ENCODE measurements around the gene AGFG2. TPM values are rescaled to one million over a fixed set of nuclear protein-coding genes. Genes with fewer than 3 reads are reported as not detected.

AGFG2 gene
- total RNA-seq, 1 donor from 2014 or later: 112 TPM

DNA sequence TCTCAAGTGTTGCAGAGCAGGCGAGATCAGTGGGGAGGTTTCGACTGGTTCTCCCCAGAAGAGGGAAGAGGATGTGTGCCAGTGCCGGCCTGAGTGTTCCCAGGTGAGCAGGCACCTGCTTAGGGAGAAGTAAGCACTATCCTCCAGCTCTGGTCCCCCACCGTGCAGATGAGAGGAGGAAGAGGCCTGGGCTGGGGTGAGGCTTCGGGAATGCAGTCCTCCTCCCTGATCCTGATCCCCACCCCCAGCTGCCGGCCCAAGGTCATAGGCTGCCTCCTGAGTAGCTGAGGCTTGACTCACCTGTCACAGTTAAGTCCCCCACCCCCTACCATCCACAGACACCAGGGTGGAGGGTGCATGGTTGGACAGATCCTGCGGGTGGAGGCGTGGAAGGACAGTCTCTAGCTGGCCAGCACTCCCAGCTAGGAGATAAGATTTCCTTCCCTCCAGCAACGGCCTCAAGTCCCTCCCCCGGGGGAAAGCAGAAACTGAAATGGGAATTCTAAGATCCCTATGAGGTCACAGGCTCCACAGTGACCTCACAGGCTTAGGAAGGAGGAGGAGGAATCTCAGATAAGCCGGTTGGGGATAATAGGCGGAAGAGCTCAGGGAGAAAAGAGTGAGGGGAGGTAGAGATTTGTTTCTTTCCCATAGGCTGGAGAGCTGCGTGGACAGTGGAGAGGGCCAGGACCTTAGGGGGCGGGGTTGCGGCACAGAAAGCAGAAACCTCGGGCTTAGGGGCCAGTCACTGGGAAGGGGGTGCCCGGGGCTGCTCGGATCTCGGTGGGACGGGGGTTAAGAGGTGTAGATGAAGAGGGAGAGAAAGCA, 45.9 kb downstream of the AGFG2 start:
- H3K9me3 Mint-ChIP-seq: no peaks in the 10 kb centered on the region
- no peaks in the 10 kb centered on the region for H3K27me3 Mint-ChIP-seq
- intact Hi-C loops (cut with micrococcal nuclease): loop anchor here (5.0 to 10.0 kb wide), 3 partner anchors 107 to 460 kb away; partner anchors contain the start of genes GIGYF1, MBLAC1 and SLC12A9
- H3K4me1 Mint-ChIP-seq: peaks cover 30% of the 10 kb centered on the region
- H3K4me3 Mint-ChIP-seq: peak overlapping the region; percentile 91
- peak; percentile 71 for DNase-seq
- peaks cover 3% of the 10 kb centered on the region for H3K36me3 Mint-ChIP-seq (ENCODE audit: low read depth)
- H3K27ac Mint-ChIP-seq: peak overlapping the region; percentile 96

DNA sequence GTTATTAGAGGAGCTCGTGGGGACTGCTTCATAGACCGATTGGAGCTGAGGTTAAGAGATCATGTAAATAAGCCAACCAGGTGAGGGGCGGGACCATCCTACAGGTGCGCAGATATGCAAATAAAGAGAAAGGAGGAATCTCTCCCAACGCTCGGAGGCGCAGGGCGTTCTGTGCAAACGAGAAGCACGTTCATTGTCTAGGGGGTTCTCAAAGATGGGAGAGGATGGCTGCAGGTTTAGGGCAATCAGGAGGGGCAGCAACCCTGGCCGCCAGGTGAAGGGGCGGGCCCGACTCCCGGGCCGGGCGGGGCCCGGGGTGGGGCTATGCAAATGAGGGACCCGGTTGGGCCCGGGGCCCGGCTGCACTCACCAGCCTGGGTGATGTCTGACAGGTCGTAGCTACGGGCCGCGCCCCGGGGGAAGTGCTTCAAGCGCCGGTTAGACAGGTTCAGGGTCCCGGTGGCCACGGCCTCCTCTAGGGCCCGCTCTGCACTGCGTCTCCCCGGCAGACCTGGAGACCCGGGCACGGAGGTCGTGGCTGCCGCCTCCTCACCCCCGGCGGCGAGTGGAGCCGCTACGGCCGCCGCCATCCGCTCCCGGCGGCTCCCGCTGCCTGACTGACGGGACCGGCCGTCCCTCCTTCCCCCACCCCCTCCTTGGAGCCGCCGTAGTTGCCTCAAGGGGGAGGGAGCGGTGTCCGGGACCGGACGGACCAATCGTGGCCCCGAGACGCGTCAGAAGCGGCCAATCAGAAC, 46.7 kb downstream of the AGFG2 start, which contains the start of gene LRCH4:
LRCH4 (minus strand) TSS at position 619 of the 755 bp plus-strand sequence; CDS start at position 590, 29 bp downstream.
- Mint-ChIP-seq H3K27me3 (peaks cover 6% of the 10 kb centered on the region), H3K4me1 (peaks cover 30% of the 10 kb centered on the region), H3K36me3 (ENCODE audit: low read depth) (peaks cover 3% of the 10 kb centered on the region), H3K4me3 (peak within 1 kb of the TSS; percentile 91), H3K27ac (peak within 1 kb of the TSS; percentile 96), H3K9me3 (no peaks in the 10 kb centered on the region)
- intact Hi-C loops (cut with micrococcal nuclease): loop anchor here (1.0 to 10.0 kb wide), 12 partner anchors 20 to 461 kb away; partner anchors contain the start of genes AGFG2, GIGYF1, GNB2 and MBLAC1
- peak; percentile 92 for DNase-seq

DNA sequence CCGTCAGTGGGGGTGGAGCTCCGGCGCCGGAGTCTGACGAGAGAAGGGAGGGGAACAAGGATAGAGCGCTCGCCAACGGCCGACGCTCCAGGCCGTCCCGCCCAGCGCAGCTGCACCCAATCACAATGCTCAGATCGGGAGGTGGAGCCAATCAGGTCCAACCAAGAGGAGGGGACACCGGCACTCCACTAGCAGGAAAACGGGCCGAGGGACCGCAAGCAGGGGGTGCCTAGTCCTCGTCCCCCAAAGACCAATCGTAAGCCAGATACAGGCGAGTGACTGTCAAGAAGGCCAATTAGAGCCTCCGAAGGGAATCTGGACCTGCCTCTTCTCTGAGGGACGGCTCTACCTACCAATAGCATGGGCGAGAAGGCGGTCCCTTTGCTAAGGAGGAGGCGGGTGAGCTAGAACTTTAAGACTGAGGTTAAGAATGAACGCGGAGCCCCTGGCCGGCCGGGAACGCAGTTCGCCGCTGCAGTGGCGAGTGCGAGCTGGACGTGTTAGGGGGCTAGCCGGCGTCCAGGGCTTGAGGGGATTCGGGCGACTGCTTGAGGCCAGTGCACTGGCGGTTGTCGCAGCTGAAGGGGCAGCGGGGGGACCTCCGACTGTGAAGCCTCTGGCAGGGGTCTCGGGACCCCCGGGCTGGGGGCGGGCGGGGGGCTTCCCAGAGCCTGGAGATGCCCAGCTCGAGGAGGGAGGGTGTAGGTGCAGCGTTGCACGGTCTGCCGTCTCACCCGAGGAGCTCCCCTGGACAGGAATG, 47.4 kb downstream of the AGFG2 start, which contains the start of gene FBXO24:
FBXO24 (plus strand) TSS at position 63 of the 760 bp plus-strand sequence; CDS start at position 361, 298 bp downstream.
- intact Hi-C loops (cut with micrococcal nuclease): loop anchor here (1.0 to 10.0 kb wide), 12 partner anchors 19 to 462 kb away; partner anchors contain the start of genes AGFG2, GIGYF1, GNB2 and MBLAC1
- H3K27ac Mint-ChIP-seq: peak within 1 kb of the TSS; percentile 96
- peaks cover 6% of the 10 kb centered on the region for H3K27me3 Mint-ChIP-seq
- peak; percentile 100 for DNase-seq
- peaks cover 30% of the 10 kb centered on the region for H3K4me1 Mint-ChIP-seq
- H3K9me3 Mint-ChIP-seq: no peaks in the 10 kb centered on the region
- peak within 1 kb of the TSS; percentile 91 for H3K4me3 Mint-ChIP-seq
- H3K36me3 Mint-ChIP-seq (ENCODE audit: low read depth): peaks cover 3% of the 10 kb centered on the region

- H3K36me3 Mint-ChIP-seq (ENCODE audit: low read depth): peaks cover 4% of the 10 kb centered on the region
- peaks cover 6% of the 10 kb centered on the region for H3K27me3 Mint-ChIP-seq
- no peak overlapping the region for H3K27ac Mint-ChIP-seq
- no peaks in the 10 kb centered on the region for H3K9me3 Mint-ChIP-seq
- H3K4me3 Mint-ChIP-seq: peak overlapping the region; percentile 55
- no peak for DNase-seq
- H3K4me1 Mint-ChIP-seq: peaks cover 23% of the 10 kb centered on the region
- intact Hi-C loops (cut with micrococcal nuclease): loop anchor here (5.0 to 10.0 kb wide), 3 partner anchors 104 to 464 kb away; partner anchors contain the start of genes GIGYF1, MBLAC1 and SLC12A9
Observed at GRCh38 chr7:100588438-100588837, 49.4 kb downstream of the AGFG2 start.

DNA sequence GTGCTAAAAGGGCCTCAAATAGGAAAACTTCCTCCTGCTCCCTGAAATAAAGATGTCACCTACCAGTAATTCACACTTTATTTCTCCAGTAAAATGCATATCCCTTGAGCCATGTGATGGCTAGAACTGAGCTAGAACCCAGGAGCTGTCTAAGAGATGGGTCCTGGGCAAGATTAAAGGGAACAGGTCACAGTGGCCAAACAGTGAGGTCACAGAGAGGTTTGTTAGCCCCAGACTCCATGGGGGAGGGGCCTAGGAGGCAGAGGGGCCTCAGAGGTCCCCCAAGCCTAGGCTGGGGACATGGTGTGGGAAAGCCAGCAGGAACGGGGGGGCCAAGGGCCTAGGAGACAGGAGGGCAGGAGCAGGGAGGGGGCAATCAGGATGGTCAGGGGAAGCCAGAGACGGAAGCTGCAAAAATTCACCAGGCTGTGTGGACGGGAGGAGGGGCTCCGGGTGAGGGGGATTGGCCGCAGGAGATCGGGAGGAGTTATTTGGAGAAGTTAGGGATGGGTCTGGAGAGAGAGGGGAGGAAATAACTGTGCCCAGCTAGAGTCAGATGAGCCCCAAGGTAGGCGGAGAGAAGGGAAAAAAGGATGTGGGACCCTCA, 50.4 kb downstream of the AGFG2 start:
- no peak overlapping the region for H3K27ac Mint-ChIP-seq
- H3K27me3 Mint-ChIP-seq: peaks cover 6% of the 10 kb centered on the region
- intact Hi-C loops (cut with micrococcal nuclease): loop anchor here (5.0 to 10.0 kb wide), 3 partner anchors 103 to 465 kb away; partner anchors contain the start of genes GIGYF1, MBLAC1 and SLC12A9
- DNase-seq: no peak
- H3K36me3 Mint-ChIP-seq (ENCODE audit: low read depth): peaks cover 4% of the 10 kb centered on the region
- no peak overlapping the region for H3K4me3 Mint-ChIP-seq
- H3K9me3 Mint-ChIP-seq: no peaks in the 10 kb centered on the region
- peaks cover 15% of the 10 kb centered on the region for H3K4me1 Mint-ChIP-seq

- no peak overlapping the region for H3K4me3 Mint-ChIP-seq
- peaks cover 9% of the 10 kb centered on the region for H3K4me1 Mint-ChIP-seq
- no peak for DNase-seq
- H3K27ac Mint-ChIP-seq: no peak overlapping the region
- intact Hi-C loops (cut with micrococcal nuclease): no loop called here
- no peaks in the 10 kb centered on the region for H3K9me3 Mint-ChIP-seq
- H3K27me3 Mint-ChIP-seq: peaks cover 6% of the 10 kb centered on the region
- H3K36me3 Mint-ChIP-seq (ENCODE audit: low read depth): peaks cover 4% of the 10 kb centered on the region
Observed at GRCh38 chr7:100590077-100590737, 51.2 kb downstream of the AGFG2 start.

GRCh38 chr7:100591596-100591995, 52.6 kb downstream of the AGFG2 start:
- no peak overlapping the region for H3K4me3 Mint-ChIP-seq
- H3K27ac Mint-ChIP-seq: no peak overlapping the region

DNA sequence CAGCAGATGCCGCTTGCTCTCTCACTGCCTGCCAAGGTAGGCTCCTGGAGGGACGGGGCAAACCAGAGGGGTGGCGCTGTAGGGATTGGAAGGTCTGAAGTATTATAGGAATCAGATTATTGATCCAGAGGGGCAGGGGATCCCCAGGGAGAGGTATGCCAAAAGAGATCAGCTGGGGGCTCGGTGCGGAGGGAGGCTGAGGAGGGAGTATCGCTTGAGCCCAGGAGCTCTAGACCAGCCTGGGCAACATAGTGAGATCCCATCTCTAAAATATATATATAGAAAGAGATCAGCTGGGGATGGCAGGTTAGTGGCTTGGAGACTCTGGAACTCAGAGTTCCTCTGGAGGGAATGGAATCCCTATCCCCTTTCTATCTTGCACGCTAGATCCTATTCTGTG, 56.2 kb downstream of the AGFG2 start:
- no peaks in the 10 kb centered on the region for H3K9me3 Mint-ChIP-seq
- H3K4me3 Mint-ChIP-seq: no peak overlapping the region
- DNase-seq: no peak
- peaks cover 2% of the 10 kb centered on the region for H3K36me3 Mint-ChIP-seq (ENCODE audit: low read depth)
- peaks cover 4% of the 10 kb centered on the region for H3K27me3 Mint-ChIP-seq
- no peak overlapping the region for H3K27ac Mint-ChIP-seq
- intact Hi-C loops (cut with micrococcal nuclease): no loop called here
- H3K4me1 Mint-ChIP-seq: peaks cover 3% of the 10 kb centered on the region

More at GRCh38 chr7:100591596-100591995, 52.6 kb downstream of the AGFG2 start:
- peaks cover 6% of the 10 kb centered on the region for H3K27me3 Mint-ChIP-seq
- no peak for DNase-seq
- H3K4me1 Mint-ChIP-seq: peaks cover 4% of the 10 kb centered on the region
- intact Hi-C loops (cut with micrococcal nuclease): no loop called here
- peaks cover 2% of the 10 kb centered on the region for H3K36me3 Mint-ChIP-seq (ENCODE audit: low read depth)
- H3K9me3 Mint-ChIP-seq: no peaks in the 10 kb centered on the region

DNA sequence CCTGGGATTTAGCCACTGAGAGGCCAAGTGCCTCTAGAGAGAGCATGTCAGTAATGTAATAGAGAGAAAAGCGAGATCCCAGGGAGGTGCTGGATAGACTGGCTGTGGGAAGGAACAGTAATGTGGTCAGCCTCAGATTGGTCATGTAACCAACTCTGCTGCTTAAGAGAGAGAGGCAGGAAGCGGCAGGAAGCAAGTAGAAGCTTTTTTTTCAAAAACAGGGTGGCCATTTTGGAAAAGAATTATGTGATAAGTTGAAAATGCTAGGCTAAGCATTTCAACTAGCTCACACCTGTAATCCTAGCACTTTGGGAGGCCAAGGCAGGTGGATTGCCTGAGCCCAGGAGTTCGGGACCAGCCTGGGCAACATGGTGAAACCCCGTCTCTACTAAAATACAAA, 59.4 kb downstream of the AGFG2 start:
- Mint-ChIP-seq H3K9me3 (no peaks in the 10 kb centered on the region), H3K4me3 (no peak overlapping the region), H3K27ac (no peak overlapping the region), H3K36me3 (ENCODE audit: low read depth) (no peaks in the 10 kb centered on the region), H3K4me1 (peaks cover 3% of the 10 kb centered on the region), H3K27me3 (no peaks in the 10 kb centered on the region)
- intact Hi-C loops (cut with micrococcal nuclease): no loop called here
- DNase-seq: no peak

DNA sequence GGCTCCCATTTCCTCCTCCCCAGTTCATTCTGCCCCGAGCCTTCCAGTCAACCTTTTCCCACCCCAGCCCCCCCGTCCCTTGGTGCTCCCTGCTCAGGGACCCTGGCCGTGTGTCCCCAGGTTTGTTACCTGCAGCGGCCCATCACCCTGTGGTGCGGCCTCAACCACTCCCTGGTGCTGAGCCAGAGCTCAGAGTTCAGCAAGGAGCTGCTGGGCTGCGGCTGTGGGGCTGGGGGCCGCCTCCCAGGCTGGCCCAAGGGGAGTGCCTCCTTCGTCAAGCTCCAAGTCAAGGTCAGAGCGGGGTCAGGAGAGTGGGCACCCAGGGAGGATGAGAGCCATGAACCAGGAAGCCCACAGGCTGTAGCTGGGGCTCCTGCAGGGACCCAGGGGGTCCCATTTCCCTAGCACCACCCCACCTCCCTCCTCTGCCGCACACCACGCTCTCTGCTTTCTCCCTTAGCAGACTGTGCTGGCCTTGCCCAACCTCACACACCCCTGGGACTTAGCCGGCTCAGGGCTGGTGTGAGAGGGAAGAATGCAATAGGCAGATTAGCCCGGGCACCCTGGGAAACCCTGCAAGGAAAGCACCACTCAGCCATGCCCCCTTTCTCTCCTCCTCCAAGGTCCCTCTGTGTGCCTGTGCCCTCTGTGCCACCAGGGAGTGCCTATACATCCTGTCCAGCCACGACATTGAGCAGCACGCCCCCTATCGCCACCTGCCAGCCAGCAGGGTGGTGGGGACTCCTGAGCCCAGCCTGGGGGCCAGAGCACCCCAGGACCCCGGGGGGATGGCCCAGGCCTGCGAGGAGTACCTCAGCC, 61.1 kb downstream of the AGFG2 start:
- Mint-ChIP-seq H3K27ac (no peak overlapping the region), H3K36me3 (ENCODE audit: low read depth) (no peaks in the 10 kb centered on the region), H3K4me3 (no peak overlapping the region), H3K27me3 (no peaks in the 10 kb centered on the region), H3K9me3 (no peaks in the 10 kb centered on the region), H3K4me1 (peaks cover 12% of the 10 kb centered on the region)
- intact Hi-C loops (cut with micrococcal nuclease): no loop called here
- DNase-seq: no peak

GRCh38 chr7:100600730-100601038, 61.7 kb downstream of the AGFG2 start:
- Mint-ChIP-seq H3K36me3 (ENCODE audit: low read depth) (no peaks in the 10 kb centered on the region), H3K27ac (no peak overlapping the region), H3K9me3 (no peaks in the 10 kb centered on the region), H3K4me1 (peaks cover 18% of the 10 kb centered on the region), H3K27me3 (peaks cover 2% of the 10 kb centered on the region), H3K4me3 (no peak overlapping the region)
- intact Hi-C loops (cut with micrococcal nuclease): no loop called here
- DNase-seq: no peak

Measured in activated CD4-positive, alpha-beta T cell treated with anti-CD3 and anti-CD28 coated beads, Interleukin-2, amount 10 ng/mL, durations not matched to agents 24 days and 14 days (primary cell).